GM23338 (cell line): ENCODE measurements around the gene CFAP77. TPM values are rescaled to one million over a fixed set of nuclear protein-coding genes. Genes with fewer than 3 reads are reported as not detected.

ENCODE experiments used
- ATAC-seq: fragments of 200-7000 bp; cut with Tn5 transposase; 3 replicates; pipeline ENCODE4 v1.9.1; 2020
- DNase-seq: peaks from one replicate; pipeline ENCODE4 v3.0.0-alpha.2; 2015; ENCODE audit warnings: low spot score
- H2AFZ ChIP-seq: fragments of 200-600 bp; sonication (generic); 2 replicates; pipeline ENCODE4 v1.8.0; 2016; ENCODE audit warnings: antibody characterized with exemption, mild to moderate bottlenecking, moderate library complexity
- H3F3A ChIP-seq: fragments of 200-600 bp; sonication (generic); replicated peaks from 2 replicates; pipeline ENCODE4 v1.8.0; 2017; ENCODE audit warnings: antibody characterized with exemption, mixed run types, low read depth
- H3K27ac ChIP-seq: fragments of 200-600 bp; sonication (generic); 2 replicates; pipeline ENCODE4 v1.6.1; 2016; ENCODE audit warnings: low read depth
- H3K27me3 ChIP-seq: fragments of 200-600 bp; sonication (generic); 2 replicates; pipeline ENCODE4 v1.8.0; 2016; ENCODE audit warnings: mild to moderate bottlenecking, mixed run types, moderate library complexity; ENCODE audit not compliant: insufficient read depth
- H3K36me3 ChIP-seq: fragments of 200-600 bp; sonication (generic); 2 replicates; pipeline ENCODE4 v1.8.0; 2016; ENCODE audit warnings: mild to moderate bottlenecking; ENCODE audit not compliant: insufficient read depth
- H3K4me1 ChIP-seq: fragments of 200-600 bp; sonication (generic); 2 replicates; pipeline ENCODE4 v1.8.0; 2016; ENCODE audit warnings: mild to moderate bottlenecking, moderate library complexity; ENCODE audit not compliant: insufficient read depth
- H3K4me2 ChIP-seq: fragments of 200-600 bp; sonication (generic); 2 replicates; pipeline ENCODE4 v1.7.1; 2017; ENCODE audit warnings: mixed run types
- H3K4me3 ChIP-seq: fragments of 200-600 bp; sonication (generic); 2 replicates; pipeline ENCODE4 v1.6.1; 2016; ENCODE audit warnings: mixed run types
- H3K79me2 ChIP-seq: fragments of 200-600 bp; sonication (generic); replicated peaks from 2 replicates; pipeline ENCODE4 v1.8.0; 2017; ENCODE audit warnings: mild to moderate bottlenecking; ENCODE audit not compliant: insufficient read depth
- H3K9me2 ChIP-seq: fragments of 200-600 bp; sonication (generic); 2 replicates; pipeline ENCODE4 v1.8.0; 2017; ENCODE audit not compliant: insufficient read depth
- H4K20me1 ChIP-seq: fragments of 200-600 bp; sonication (generic); replicated peaks from 2 replicates; pipeline ENCODE4 v1.8.0; 2017; ENCODE audit warnings: mild to moderate bottlenecking; ENCODE audit not compliant: insufficient read depth
- H3K27ac Mint-ChIP-seq: 2 replicates; pipeline ENCODE4 v1.8.0; 2020; ENCODE audit warnings: inconsistent platforms, mild to moderate bottlenecking, moderate library complexity, mixed read lengths
- H3K27me3 Mint-ChIP-seq: 3 replicates; pipeline ENCODE4 v1.8.0; 2022; ENCODE audit warnings: low read depth, mild to moderate bottlenecking, moderate library complexity, mixed read lengths, inconsistent platforms; ENCODE audit not compliant: insufficient read depth, poor library complexity
- H3K36me3 Mint-ChIP-seq: 3 replicates; pipeline ENCODE4 v1.8.0; 2021; ENCODE audit warnings: low read depth, mild to moderate bottlenecking, inconsistent platforms, moderate library complexity, mixed read lengths
- H3K4me1 Mint-ChIP-seq: 3 replicates; pipeline ENCODE4 v1.8.0; 2020; ENCODE audit warnings: mild to moderate bottlenecking, inconsistent platforms, mixed read lengths
- H3K4me3 Mint-ChIP-seq: 3 replicates; pipeline ENCODE4 v1.8.0; 2021; ENCODE audit warnings: moderate library complexity, mild to moderate bottlenecking, inconsistent platforms, mixed read lengths
- H3K9me3 Mint-ChIP-seq: 3 replicates; pipeline ENCODE4 v1.8.0; 2020; ENCODE audit warnings: moderate library complexity, mild to moderate bottlenecking, inconsistent platforms, mixed read lengths
- CREB1 ChIP-seq: fragments of 250-450 bp; sonication (Bioruptor Pico); IDR thresholded peaks from 2 replicates; pipeline ENCODE4 v1.5.0; 2020; ENCODE audit warnings: low read depth, mild to moderate bottlenecking, moderate library complexity
- EZH2phosphoT487 ChIP-seq: fragments of 200-600 bp; sonication (generic); IDR thresholded peaks from one replicate; pipeline ENCODE4 v1.8.1; 2018; ENCODE audit warnings: antibody characterized with exemption; ENCODE audit not compliant: unreplicated experiment
- POLR2AphosphoS5 ChIP-seq: IDR thresholded peaks from 2 replicates; pipeline ENCODE4 v1.6.1; 2016; ENCODE audit warnings: antibody characterized with exemption, low read depth
- polyA plus RNA-seq: library from polyadenylated mRNA; unstranded; fragments of >200 nt; fragmentation: Nextera tagmentation; extraction: Ambion mirVana; gene quantifications from 2 replicates; pipeline ENCODE4 v1.2.1, GENCODE V29; 2016
- total RNA-seq: library from RNA; depleted of rRNA; stranded (reverse); fragments of >200 nt; shearing (Covaris generic); gene quantifications from 2 replicates; pipeline ENCODE4 v1.2.3, GENCODE V29; 2014
- TF ChIP-seq, protein P1 (sequence below): fragments of 250-450 bp; sonication (Bioruptor Pico); IDR thresholded peaks from 2 replicates; pipeline ENCODE4 v1.5.0; 2020; ENCODE audit warnings: mild to moderate bottlenecking, moderate library complexity
- TF ChIP-seq, protein P2 (sequence below), 2 experiments: fragments of 200-600 bp in 1 of 2; sonication (generic) in 1 of 2; conservative IDR thresholded peaks; 2 replicates each; pipeline versions ENCODE4 v1.5.1 to v1.6.1; 2016 to 2017; ENCODE audit warnings: antibody characterized with exemption in 2 of 2, low read depth in 2 of 2, mild to moderate bottlenecking in 2 of 2, moderate library complexity in 1 of 2

The CFAP77 gene
- total and polyA plus RNA-seq, 2 experiments from 2014 or later: 0.97 to 1.3 TPM

DNA sequence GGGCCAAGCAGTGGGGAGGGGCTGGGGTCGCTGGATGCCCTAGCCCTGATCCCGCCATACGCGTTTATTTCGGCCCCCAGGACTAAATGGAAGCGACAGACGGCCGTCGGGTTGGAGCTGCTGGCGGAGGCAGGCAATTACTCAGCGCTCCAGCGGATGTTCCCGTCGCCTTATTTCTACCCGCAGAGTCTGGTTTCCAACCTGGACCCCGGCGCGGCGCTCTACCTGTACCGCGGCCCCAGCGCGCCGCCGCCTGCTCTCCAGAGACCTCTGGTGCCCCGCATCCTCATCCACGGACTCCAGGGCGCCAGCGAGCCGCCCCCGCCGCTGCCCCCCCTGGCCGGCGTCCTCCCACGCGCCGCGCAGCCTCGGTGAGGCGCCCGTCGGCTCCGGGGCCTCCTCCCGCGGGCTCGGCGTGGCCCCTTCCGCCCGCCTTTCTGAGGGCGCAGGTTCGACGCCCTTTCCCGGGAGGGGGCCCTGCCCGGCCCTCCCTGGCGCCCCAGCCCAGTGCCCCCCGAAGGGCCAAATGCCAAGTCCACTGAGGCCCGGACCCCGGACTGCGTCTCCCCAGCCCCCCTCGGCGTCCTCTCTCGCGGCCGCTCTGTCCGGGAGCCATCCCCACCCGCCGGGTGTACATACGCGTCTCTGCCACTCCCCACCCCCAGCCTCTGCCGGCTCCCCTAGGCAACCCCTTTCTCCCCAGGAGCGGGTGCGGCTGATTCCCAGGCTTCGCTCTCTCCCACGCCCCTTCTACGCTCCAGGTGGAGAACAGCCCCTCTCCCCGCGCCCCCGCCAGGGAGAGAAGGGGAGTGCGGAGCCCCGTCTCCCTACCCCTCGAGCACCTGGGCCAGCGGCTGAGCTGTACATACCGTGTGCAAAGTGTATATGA lies 179.4 kb downstream of the CFAP77 start (continued):
- TF ChIP-seq POLR2AphosphoS5: no peak
- TF ChIP-seq, protein P1, sequence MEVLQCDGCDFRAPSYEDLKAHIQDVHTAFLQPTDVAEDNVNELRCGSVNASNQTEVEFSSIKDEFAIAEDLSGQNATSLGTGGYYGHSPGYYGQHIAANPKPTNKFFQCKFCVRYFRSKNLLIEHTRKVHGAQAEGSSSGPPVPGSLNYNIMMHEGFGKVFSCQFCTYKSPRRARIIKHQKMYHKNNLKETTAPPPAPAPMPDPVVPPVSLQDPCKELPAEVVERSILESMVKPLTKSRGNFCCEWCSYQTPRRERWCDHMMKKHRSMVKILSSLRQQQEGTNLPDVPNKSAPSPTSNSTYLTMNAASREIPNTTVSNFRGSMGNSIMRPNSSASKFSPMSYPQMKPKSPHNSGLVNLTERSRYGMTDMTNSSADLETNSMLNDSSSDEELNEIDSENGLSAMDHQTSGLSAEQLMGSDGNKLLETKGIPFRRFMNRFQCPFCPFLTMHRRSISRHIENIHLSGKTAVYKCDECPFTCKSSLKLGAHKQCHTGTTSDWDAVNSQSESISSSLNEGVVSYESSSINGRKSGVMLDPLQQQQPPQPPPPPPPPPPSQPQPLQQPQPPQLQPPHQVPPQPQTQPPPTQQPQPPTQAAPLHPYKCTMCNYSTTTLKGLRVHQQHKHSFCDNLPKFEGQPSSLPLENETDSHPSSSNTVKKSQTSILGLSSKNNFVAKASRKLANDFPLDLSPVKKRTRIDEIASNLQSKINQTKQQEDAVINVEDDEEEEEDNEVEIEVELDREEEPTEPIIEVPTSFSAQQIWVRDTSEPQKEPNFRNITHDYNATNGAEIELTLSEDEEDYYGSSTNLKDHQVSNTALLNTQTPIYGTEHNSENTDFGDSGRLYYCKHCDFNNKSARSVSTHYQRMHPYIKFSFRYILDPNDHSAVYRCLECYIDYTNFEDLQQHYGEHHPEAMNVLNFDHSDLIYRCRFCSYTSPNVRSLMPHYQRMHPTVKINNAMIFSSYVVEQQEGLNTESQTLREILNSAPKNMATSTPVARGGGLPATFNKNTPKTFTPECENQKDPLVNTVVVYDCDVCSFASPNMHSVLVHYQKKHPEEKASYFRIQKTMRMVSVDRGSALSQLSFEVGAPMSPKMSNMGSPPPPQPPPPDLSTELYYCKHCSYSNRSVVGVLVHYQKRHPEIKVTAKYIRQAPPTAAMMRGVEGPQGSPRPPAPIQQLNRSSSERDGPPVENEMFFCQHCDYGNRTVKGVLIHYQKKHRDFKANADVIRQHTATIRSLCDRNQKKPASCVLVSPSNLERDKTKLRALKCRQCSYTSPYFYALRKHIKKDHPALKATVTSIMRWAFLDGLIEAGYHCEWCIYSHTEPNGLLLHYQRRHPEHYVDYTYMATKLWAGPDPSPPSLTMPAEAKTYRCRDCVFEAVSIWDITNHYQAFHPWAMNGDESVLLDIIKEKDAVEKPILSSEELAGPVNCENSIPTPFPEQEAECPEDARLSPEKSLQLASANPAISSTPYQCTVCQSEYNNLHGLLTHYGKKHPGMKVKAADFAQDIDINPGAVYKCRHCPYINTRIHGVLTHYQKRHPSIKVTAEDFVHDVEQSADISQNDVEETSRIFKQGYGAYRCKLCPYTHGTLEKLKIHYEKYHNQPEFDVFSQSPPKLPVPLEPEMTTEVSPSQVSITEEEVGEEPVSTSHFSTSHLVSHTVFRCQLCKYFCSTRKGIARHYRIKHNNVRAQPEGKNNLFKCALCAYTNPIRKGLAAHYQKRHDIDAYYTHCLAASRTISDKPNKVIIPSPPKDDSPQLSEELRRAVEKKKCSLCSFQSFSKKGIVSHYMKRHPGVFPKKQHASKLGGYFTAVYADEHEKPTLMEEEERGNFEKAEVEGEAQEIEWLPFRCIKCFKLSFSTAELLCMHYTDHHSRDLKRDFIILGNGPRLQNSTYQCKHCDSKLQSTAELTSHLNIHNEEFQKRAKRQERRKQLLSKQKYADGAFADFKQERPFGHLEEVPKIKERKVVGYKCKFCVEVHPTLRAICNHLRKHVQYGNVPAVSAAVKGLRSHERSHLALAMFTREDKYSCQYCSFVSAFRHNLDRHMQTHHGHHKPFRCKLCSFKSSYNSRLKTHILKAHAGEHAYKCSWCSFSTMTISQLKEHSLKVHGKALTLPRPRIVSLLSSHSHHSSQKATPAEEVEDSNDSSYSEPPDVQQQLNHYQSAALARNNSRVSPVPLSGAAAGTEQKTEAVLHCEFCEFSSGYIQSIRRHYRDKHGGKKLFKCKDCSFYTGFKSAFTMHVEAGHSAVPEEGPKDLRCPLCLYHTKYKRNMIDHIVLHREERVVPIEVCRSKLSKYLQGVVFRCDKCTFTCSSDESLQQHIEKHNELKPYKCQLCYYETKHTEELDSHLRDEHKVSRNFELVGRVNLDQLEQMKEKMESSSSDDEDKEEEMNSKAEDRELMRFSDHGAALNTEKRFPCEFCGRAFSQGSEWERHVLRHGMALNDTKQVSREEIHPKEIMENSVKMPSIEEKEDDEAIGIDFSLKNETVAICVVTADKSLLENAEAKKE: no peak
- TF ChIP-seq EZH2phosphoT487: peak; percentile 43
- TF ChIP-seq, protein P2, sequence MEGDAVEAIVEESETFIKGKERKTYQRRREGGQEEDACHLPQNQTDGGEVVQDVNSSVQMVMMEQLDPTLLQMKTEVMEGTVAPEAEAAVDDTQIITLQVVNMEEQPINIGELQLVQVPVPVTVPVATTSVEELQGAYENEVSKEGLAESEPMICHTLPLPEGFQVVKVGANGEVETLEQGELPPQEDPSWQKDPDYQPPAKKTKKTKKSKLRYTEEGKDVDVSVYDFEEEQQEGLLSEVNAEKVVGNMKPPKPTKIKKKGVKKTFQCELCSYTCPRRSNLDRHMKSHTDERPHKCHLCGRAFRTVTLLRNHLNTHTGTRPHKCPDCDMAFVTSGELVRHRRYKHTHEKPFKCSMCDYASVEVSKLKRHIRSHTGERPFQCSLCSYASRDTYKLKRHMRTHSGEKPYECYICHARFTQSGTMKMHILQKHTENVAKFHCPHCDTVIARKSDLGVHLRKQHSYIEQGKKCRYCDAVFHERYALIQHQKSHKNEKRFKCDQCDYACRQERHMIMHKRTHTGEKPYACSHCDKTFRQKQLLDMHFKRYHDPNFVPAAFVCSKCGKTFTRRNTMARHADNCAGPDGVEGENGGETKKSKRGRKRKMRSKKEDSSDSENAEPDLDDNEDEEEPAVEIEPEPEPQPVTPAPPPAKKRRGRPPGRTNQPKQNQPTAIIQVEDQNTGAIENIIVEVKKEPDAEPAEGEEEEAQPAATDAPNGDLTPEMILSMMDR (conservative IDR thresholded peaks at IDR 0.05; ENCODE audit: low read depth in 2 of 2): no peak

DNA sequence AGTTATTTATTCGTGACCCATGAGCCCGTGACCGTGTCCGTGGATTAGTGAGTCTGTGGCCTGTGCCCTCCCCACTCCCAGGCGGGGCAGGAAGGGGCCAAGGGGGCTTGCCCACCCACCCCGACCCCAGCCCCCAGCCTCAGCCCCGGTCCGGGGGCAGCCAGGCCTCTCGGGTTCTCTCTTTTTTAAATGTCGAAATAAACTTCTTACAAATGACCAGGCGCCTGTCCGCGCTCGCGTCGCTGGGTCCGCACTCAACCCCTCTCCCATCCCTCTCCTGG lies 180.0 kb downstream of the CFAP77 start:
- peaks cover 50% of the 10 kb centered on the region for H3K4me1 Mint-ChIP-seq
- no peak overlapping the region for H3K27ac ChIP-seq
- TF ChIP-seq CREB1 (CRISPR knock-in tag): no peak
- H3K9me3 Mint-ChIP-seq: no peaks in the 10 kb centered on the region
- H3K4me2 ChIP-seq: peak overlapping the region; percentile 80
- H3K27me3 ChIP-seq: peaks cover 88% of the 10 kb centered on the region
- H3F3A ChIP-seq: 0 out of 2 replicates have a peak, but pooled peaks cover 14% of the 10 kb centered on the region
- H3K36me3 ChIP-seq: no peaks in the 10 kb centered on the region
- peak overlapping the region; percentile 14; the same call in 1 of the 2 replicates for H2AFZ ChIP-seq
- H3K27me3 Mint-ChIP-seq: peaks cover 81% of the 10 kb centered on the region
- peaks cover 14% of the 10 kb centered on the region for H3K36me3 Mint-ChIP-seq
- DNase-seq: peak; percentile 40
- H3K79me2 ChIP-seq: no peaks in the 10 kb centered on the region
- peak overlapping the region; percentile 58 for H3K4me3 ChIP-seq
- H3K4me1 ChIP-seq: peaks cover 49% of the 10 kb centered on the region
- H3K4me3 Mint-ChIP-seq: peak overlapping the region; percentile 61
- no peak for ATAC-seq
- no peaks in the 10 kb centered on the region for H3K9me2 ChIP-seq
- H4K20me1 ChIP-seq: peaks cover 9% of the 10 kb centered on the region; the same call in 1 of the 2 replicates
- no peak overlapping the region for H3K27ac Mint-ChIP-seq
